GM10266 (cell line): ENCODE data around the gene HTR3D.
A peak's percentile ranks its signal among the peaks of the same experiment; 100 is the strongest.

Source experiments
- DNase-seq: peaks from one replicate; pipeline ENCODE4 v3.0.0; 2012; ENCODE audit errors: extremely low spot score
- CTCF ChIP-seq: IDR thresholded peaks from 2 replicates; pipeline ENCODE4 v1.5.1; 2012; ENCODE audit warnings: mild to moderate bottlenecking, low read depth; ENCODE audit not compliant: control insufficient read depth, insufficient read depth; ENCODE audit errors: missing control alignments

Gene HTR3D

GRCh38 chr3:184039414-184039813 lies 7.9 kb downstream of the HTR3D start:
- no peak for DNase-seq
- TF ChIP-seq CTCF: no peak

GRCh38 chr3:184040010-184040409 lies 8.5 kb downstream of the HTR3D start:
- DNase-seq: no peak
- TF ChIP-seq CTCF: peak; percentile 28

- no peak for DNase-seq
- TF ChIP-seq CTCF: no peak
Measured at GRCh38 chr3:184042617-184043016, 11.1 kb downstream of the HTR3D start.

GRCh38 chr3:184045995-184046394 lies 14.5 kb downstream of the HTR3D start:
- DNase-seq: no peak
- no peak for TF ChIP-seq CTCF

- DNase-seq: no peak
- no peak for TF ChIP-seq CTCF
Measured at GRCh38 chr3:184050217-184050847, 18.8 kb downstream of the HTR3D start.

GRCh38 chr3:184052767-184053166 lies 21.2 kb downstream of the HTR3D start, which contains the start of gene HTR3C:
Gene HTR3C, plus strand, starts transcription at chr3:184053047. Its CDS starts 34 bp downstream, at chr3:184053081.
- DNase-seq: no peak
- TF ChIP-seq CTCF: no peak

- TF ChIP-seq CTCF: no peak
- DNase-seq: no peak
Measured at GRCh38 chr3:184058029-184058428, 26.5 kb downstream of the HTR3D start.
